GM12874 (cell line): Measurements from ENCODE around the gene MAPKBP1.

Experiments used
- TF ChIP-seq, protein P1 (sequence below): IDR thresholded peaks from 2 replicates; pipeline ENCODE4 v1.5.1; 2011; ENCODE audit warnings: low read depth, mild to moderate bottlenecking, control low read depth, low read length, moderate library complexity; ENCODE audit not compliant: insufficient read depth

MAPKBP1 gene

DNA sequence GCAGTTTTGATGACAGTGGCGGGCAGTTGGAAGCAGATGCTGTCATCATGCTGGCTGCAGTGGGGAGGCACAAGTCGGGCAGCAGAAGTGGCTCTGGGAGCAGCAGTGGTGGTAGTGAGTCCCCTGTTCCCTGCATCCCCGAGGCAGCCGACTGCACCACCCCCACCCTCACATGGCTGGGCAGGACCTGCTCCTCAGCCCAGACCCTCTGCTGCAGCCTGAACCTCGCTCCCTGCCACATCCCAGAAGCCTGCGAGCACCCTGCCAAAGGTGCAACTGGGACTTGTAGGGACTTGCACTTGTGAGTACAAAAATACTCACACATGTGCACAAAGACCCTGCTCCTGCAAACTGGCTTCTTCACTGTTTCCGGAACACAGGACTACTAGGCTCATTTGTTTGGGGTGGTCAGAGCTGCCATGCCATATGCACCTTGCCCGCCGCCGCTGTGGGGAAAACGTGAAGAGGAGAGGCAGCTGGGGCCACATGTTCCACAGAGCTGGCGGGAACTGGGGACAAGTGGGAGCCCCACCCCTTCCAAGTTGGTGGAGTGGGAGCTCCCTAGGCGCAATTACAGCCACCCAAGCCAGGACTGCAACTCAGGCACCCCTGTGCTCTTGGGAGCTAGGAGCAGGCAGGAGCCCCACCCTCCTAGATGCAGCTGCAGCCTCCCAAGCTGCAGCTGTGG, 55.8 kb downstream of the MAPKBP1 start:
- TF ChIP-seq, protein P1, sequence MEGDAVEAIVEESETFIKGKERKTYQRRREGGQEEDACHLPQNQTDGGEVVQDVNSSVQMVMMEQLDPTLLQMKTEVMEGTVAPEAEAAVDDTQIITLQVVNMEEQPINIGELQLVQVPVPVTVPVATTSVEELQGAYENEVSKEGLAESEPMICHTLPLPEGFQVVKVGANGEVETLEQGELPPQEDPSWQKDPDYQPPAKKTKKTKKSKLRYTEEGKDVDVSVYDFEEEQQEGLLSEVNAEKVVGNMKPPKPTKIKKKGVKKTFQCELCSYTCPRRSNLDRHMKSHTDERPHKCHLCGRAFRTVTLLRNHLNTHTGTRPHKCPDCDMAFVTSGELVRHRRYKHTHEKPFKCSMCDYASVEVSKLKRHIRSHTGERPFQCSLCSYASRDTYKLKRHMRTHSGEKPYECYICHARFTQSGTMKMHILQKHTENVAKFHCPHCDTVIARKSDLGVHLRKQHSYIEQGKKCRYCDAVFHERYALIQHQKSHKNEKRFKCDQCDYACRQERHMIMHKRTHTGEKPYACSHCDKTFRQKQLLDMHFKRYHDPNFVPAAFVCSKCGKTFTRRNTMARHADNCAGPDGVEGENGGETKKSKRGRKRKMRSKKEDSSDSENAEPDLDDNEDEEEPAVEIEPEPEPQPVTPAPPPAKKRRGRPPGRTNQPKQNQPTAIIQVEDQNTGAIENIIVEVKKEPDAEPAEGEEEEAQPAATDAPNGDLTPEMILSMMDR: no peak

DNA sequence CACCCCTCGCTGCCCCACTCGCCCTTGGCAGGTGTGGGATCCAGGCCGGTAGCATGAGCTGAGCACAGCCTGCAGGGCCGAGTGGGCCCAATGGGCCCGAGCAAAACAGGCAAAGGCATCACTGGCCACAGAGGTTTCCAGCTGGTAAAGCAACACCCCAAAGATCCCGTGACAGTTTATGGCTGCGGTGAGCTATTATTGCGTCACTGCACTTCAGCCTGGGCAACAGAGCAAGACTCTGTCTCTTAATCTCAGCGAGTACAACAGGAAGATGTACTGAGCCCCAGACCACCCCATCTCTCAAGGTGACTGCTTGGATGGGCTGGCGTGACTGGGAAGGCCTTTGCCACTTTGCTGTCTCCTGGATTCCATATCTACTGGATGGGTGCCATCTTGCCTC, 57.9 kb downstream of the MAPKBP1 start:
- TF ChIP-seq, protein P1: no peak

DNA sequence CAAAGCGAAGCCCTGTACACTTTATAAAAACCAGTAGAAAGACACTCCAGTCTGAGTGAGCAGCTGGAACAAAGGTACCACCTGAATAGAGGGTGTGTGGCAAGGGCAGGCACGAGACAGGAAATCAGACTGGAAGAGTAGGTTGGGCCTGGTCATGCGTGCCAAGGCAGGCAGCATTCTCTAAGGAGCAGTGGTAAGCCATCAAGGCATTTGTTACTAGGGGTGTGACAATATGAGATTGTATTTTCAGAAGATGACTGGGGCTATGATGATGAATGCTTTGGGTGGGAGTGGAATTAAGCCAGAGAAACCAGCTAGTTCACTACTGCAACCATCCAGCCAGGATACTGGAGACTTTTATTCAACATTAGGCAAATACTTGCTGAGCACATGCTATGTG, 58.6 kb downstream of the MAPKBP1 start:
- TF ChIP-seq, protein P1: no peak

DNA sequence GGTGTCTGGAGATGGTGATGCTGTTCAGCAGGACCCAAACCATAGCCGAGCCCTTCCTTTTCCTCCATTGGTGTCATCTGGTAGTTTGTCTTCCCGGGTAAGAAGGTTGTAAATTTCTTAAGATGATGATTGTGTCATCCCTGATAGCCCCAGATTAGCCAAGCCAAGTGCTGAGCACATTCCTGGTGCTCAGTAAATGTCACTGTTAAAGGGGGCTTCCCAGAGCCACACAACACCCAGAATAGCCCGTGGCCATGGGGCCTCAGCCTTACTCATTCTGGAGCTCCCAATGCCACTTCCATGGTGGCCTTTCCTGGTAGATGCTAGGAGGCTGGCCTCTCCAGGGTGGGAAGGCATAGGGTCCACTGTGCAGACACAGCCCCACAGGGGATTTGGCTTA, 59.8 kb downstream of the MAPKBP1 start:
- TF ChIP-seq, protein P1: no peak

DNA sequence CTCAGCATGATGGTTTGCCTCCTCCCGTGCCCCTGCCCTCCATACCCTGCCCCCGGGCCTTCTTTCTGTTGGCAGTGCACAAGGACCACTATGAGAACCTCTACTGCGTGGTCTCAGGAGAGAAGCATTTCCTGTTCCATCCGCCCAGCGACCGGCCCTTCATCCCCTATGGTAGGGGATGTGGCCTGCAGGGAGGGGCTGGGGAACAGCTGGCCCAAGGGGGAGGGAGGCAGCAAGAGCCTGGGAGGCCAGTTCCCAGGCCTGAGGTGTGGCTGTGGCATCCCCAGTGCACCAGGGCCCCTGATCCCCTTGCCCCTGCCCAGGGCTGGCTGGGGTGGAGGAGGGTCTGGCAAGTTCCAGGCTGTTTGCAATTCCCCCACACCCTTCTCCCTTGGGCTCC, 61.8 kb downstream of the MAPKBP1 start:
- TF ChIP-seq, protein P1: no peak

DNA sequence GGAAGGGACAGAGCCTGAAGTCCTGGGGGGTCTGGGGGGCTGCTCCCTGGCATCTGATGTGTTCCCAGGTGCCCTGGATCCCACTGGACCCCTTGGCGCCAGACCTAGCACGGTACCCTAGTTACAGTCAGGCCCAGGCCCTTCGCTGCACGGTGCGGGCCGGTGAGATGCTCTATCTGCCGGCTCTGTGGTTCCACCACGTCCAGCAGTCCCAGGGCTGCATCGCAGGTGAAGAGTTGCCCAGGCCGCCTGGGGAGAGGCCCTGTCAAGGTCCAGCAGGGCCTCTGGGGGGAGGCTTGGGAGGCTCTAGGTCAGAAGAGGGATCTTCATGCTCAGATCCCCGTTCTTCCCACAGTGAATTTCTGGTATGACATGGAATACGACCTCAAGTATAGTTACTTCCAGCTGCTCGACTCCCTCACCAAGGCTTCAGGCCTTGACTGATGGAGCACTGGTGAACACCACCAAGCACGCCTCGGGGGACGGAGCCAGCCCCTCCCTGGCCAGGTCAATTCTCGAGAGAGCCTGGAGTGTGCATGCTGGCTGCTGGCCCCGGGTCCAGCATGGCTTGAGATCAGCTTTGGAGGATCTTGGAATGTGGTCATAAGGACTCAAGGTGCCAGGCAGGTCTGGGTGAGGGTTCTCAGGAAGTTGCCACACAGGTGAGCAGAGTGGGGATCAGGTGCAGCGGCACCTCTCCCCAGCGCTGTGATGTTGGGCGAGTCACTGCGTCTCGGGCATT, 62.6 kb downstream of the MAPKBP1 start:
- TF ChIP-seq, protein P1: no peak

DNA sequence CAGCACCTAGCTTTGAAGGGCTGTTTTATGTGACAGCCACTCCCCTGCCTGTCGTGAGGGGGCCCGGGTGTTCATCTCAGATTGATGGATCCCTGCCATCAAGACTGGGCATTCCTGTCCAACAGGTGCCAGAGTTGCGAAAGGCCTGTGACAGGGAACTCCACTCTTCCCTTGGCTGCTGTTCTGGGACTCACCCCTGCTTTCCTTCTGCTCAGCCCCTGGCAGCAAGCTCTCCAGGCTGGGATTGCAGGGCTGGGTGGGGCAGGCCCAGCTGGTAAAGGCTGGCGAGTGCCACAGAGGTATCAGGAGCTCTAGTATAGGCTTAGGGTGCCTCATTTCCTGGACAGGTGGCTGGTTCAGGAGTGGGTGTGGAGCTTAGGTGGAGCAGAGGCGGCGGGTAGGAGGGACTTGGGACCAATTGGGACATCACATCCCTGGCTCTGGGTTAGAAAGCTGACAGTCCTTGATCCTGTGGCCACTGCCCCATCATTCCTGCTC, 64.2 kb downstream of the MAPKBP1 start, which contains the start of gene PLA2G4B:
Gene PLA2G4B, plus strand, starts transcription at position 448 of the 498 bp plus-strand sequence. CDS start 67 bp downstream, outside the sequence.
- TF ChIP-seq, protein P1: no peak
